Endothelial cell of umbilical vein (primary cell): Measurements from ENCODE around the gene KCNC4. TPM values are rescaled to one million over a fixed set of nuclear protein-coding genes. Genes with fewer than 3 reads are reported as not detected.

ENCODE experiments used
- BruUV-seq: library from RNA; stranded (reverse); fragments of 400-500 nt; replicated peaks from 2 replicates; lab custom pipeline; 2021; lab: Mats Ljungman, UMichigan
- CTCF ChIA-PET: fragments of 300-600, 350-600 bp; sonication (Branson Sonifier 250); formaldehyde crosslinking; loops from one replicate; lab custom pipeline; 2021; ENCODE audit warnings: antibody characterized with exemption, inconsistent platforms; lab: Charles Lee
- POLR2A ChIA-PET: fragments of 300-600, 350-600 bp; sonication (Branson Sonifier 250); formaldehyde crosslinking; loops from one replicate; lab custom pipeline; 2021; ENCODE audit warnings: antibody characterized with exemption, inconsistent platforms; lab: Charles Lee
- DNase-seq: peaks from one replicate; pipeline ENCODE4 v3.0.0-alpha.2; 2011; ENCODE audit warnings: low read depth, low spot score
- FAIRE-seq: peaks from 2 replicates; lab custom pipeline; 2011; peaks lifted over from hg19 to GRCh38; lab: Jason Lieb, UNC
- H2AFZ ChIP-seq: 2 replicates; pipeline ENCODE4 v1.6.0; 2012; ENCODE audit warnings: low read depth, low read length, control low read depth, inconsistent platforms
- H3K27ac ChIP-seq: 2 replicates; pipeline ENCODE4 v1.5.1; 2011; ENCODE audit warnings: low read depth, mild to moderate bottlenecking, control low read depth, low read length, moderate library complexity; ENCODE audit not compliant: insufficient read depth
- H3K27me3 ChIP-seq, 2 experiments: 2 replicates each; pipeline versions ENCODE4 v1.6.0 to v1.6.1; 2011; ENCODE audit warnings: low read length in 2 of 2, mixed read lengths in 1 of 2; ENCODE audit not compliant: control insufficient read depth in 2 of 2, insufficient read depth in 2 of 2
- H3K36me3 ChIP-seq, 2 experiments: 2 replicates in 1 of 2; 3 replicates in 1 of 2; pipeline ENCODE4 v1.5.1; 2011; ENCODE audit warnings: low read length in 2 of 2, mild to moderate bottlenecking in 1 of 2, moderate library complexity in 1 of 2; ENCODE audit not compliant: control insufficient read depth in 2 of 2, insufficient read depth in 2 of 2; ENCODE audit errors: extremely low read depth in 1 of 2
- H3K4me1 ChIP-seq: 3 replicates; pipeline ENCODE4 v1.5.1; 2011; ENCODE audit warnings: mild to moderate bottlenecking, low read length; ENCODE audit not compliant: control insufficient read depth, insufficient read depth; ENCODE audit errors: extremely low read depth
- H3K4me2 ChIP-seq: 2 replicates; pipeline ENCODE4 v1.6.1; 2011; ENCODE audit warnings: low read length, control low read depth, mixed read lengths; ENCODE audit not compliant: insufficient read depth
- H3K4me3 ChIP-seq, 3 experiments: fragments of 200-600 bp in 1 of 3; sonication (generic), shearing (Covaris generic) in 1 of 3; replicated peaks in 1 of 3; 2 replicates each; pipeline ENCODE4 v1.5.1; 2011 to 2016; ENCODE audit warnings: control low read depth in 3 of 3, low read length in 3 of 3, mild to moderate bottlenecking in 2 of 3, inconsistent platforms in 1 of 3, low read depth in 1 of 3, moderate library complexity in 1 of 3; ENCODE audit not compliant: insufficient read depth in 1 of 3
- H3K79me2 ChIP-seq: 2 replicates; pipeline ENCODE4 v1.6.0; 2012; ENCODE audit warnings: low read length, inconsistent platforms; ENCODE audit not compliant: control insufficient read depth, insufficient read depth
- H3K9ac ChIP-seq: replicated peaks from 2 replicates; pipeline ENCODE3; 2011; ENCODE audit warnings: low read length, control low read depth; ENCODE audit not compliant: insufficient read depth; ENCODE audit errors: extremely low read depth
- H3K9me1 ChIP-seq: replicated peaks from 3 replicates; pipeline ENCODE4 v1.6.0; 2011; ENCODE audit warnings: mild to moderate bottlenecking, low read length; ENCODE audit not compliant: control insufficient read depth, insufficient read depth; ENCODE audit errors: extremely low read depth
- H3K9me3 ChIP-seq: replicated peaks from 2 replicates; pipeline ENCODE4 v1.5.1; 2012; ENCODE audit warnings: low read length, inconsistent platforms; ENCODE audit not compliant: control insufficient read depth, insufficient read depth
- H4K20me1 ChIP-seq: replicated peaks from 2 replicates; pipeline ENCODE3; 2011; ENCODE audit warnings: mild to moderate bottlenecking, low read length; ENCODE audit not compliant: control insufficient read depth, insufficient read depth; ENCODE audit errors: extremely low read depth
- EZH2 ChIP-seq: IDR thresholded peaks from 2 replicates; pipeline ENCODE4 v1.6.1; 2012; ENCODE audit warnings: borderline replicate concordance, low read depth, mild to moderate bottlenecking, moderate library complexity, low read length, inconsistent platforms; ENCODE audit not compliant: severe bottlenecking
- FOS ChIP-seq: IDR thresholded peaks from 2 replicates; pipeline ENCODE4 v1.6.1; 2011; ENCODE audit warnings: mild to moderate bottlenecking, low read length, moderate library complexity, borderline replicate concordance; ENCODE audit not compliant: insufficient read depth
- GATA2 ChIP-seq: IDR thresholded peaks from 2 replicates; pipeline ENCODE4 v1.7.0; 2011; ENCODE audit warnings: low read depth, mild to moderate bottlenecking, moderate library complexity, mixed read lengths, low read length; ENCODE audit not compliant: insufficient read length, insufficient read depth
- JUN ChIP-seq: IDR thresholded peaks from 2 replicates; pipeline ENCODE4 v1.6.1; 2011; ENCODE audit warnings: borderline replicate concordance, low read depth; ENCODE audit not compliant: insufficient read length, insufficient read depth
- MYC ChIP-seq: IDR thresholded peaks from one replicate; pipeline ENCODE4 v1.6.1; 2011; ENCODE audit warnings: mild to moderate bottlenecking, low read depth, low read length
- POLR2A ChIP-seq: IDR thresholded peaks from 2 replicates; pipeline ENCODE4 v1.6.1; 2012; ENCODE audit warnings: low read depth, mild to moderate bottlenecking, control low read depth, low read length
- POLR2AphosphoS5 ChIP-seq: IDR thresholded peaks from 2 replicates; pipeline ENCODE4 v1.6.1; 2012; ENCODE audit warnings: low read depth, mild to moderate bottlenecking, control low read depth, low read length, moderate library complexity; ENCODE audit not compliant: insufficient read depth
- dilution Hi-C: fragments of 300-500 bp; cut with MboI; formaldehyde crosslinking; loops from one replicate; pipeline ENCODE4 v1.15.0; 2019; ENCODE audit warnings: low sequenced_read_pairs; ENCODE audit not compliant: extremely low pct_ligation_motif_present
- intact Hi-C: fragments of 100-400 bp; cut with micrococcal nuclease; formaldehyde crosslinking; loops from one replicate; pipeline ENCODE4 v1.10.0; 2022
- polyA plus RNA-seq, 4 experiments: library from polyadenylated mRNA; depleted of rRNA in 3 of 4; stranded (reverse) in 3 of 4; unstranded in 1 of 4; fragments of >200 nt; gene quantifications; 2 replicates each; pipeline versions ENCODE4 v1.2.1 to v1.2.3, GENCODE V29; 2011 to 2012; ENCODE audit warnings: missing spikeins in 1 of 4
- total RNA-seq: library from RNA; stranded (reverse); gene quantifications from 2 replicates; pipeline ENCODE4 v1.2.3, GENCODE V29; 2021
- TF ChIP-seq, protein P1 (sequence below), 2 donors: IDR thresholded peaks; 1 replicate in 1 of 2; 2 replicates in 1 of 2; pipeline ENCODE4 v1.5.1; 2011; ENCODE audit warnings: low read length in 2 of 2, mild to moderate bottlenecking in 2 of 2, moderate library complexity in 2 of 2, control low read depth in 1 of 2, inconsistent platforms in 1 of 2, low read depth in 1 of 2; ENCODE audit not compliant: insufficient read depth in 1 of 2; ENCODE audit errors: extremely low read depth in 1 of 2
- TF ChIP-seq, protein P2 (sequence below): IDR thresholded peaks from 2 replicates; pipeline ENCODE4 v1.6.1; 2011; ENCODE audit not compliant: insufficient read depth, insufficient read length

KCNC4 gene
- total and polyA plus RNA-seq, 2 donors (not counting 3 experiments of a cell fraction or from before 2014, with no cell fraction given) = 6.7 to 22.5 TPM

GRCh38 chr1:110161849-110162248, 48.3 kb upstream of the KCNC4 start:
- ChIA-PET POLR2A (interaction anchor here (0.5 kb wide), 1 partner anchor 96 kb away, joined by 3 read pairs; no protein-coding TSS in a partner anchor), CTCF (interaction anchor here (1.0 kb wide), 1 partner anchor 102 kb away, joined by 3 read pairs; no protein-coding TSS in a partner anchor)
- BruUV-seq = no TSS peak
- no peaks in the 10 kb centered on the region for H3K9me3 ChIP-seq
- H3K79me2 ChIP-seq = no peaks in the 10 kb centered on the region
- no peak overlapping the region for H3K4me3 ChIP-seq
- H3K4me2 ChIP-seq = no peak overlapping the region
- no peaks in the 10 kb centered on the region for H3K27me3 ChIP-seq
- DNase-seq (no peak), FAIRE-seq (no peak)
- TF ChIP-seq GATA2 (no peak), FOS (no peak), POLR2AphosphoS5 (no peak), JUN (no peak), POLR2A (no peak), EZH2 (no peak), MYC (no peak)
- TF ChIP-seq, protein P1, sequence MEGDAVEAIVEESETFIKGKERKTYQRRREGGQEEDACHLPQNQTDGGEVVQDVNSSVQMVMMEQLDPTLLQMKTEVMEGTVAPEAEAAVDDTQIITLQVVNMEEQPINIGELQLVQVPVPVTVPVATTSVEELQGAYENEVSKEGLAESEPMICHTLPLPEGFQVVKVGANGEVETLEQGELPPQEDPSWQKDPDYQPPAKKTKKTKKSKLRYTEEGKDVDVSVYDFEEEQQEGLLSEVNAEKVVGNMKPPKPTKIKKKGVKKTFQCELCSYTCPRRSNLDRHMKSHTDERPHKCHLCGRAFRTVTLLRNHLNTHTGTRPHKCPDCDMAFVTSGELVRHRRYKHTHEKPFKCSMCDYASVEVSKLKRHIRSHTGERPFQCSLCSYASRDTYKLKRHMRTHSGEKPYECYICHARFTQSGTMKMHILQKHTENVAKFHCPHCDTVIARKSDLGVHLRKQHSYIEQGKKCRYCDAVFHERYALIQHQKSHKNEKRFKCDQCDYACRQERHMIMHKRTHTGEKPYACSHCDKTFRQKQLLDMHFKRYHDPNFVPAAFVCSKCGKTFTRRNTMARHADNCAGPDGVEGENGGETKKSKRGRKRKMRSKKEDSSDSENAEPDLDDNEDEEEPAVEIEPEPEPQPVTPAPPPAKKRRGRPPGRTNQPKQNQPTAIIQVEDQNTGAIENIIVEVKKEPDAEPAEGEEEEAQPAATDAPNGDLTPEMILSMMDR (IDR thresholded peaks at IDR 0.05; ENCODE audit: extremely low read depth in 1 of 2, insufficient read depth in 1 of 2, low read depth in 1 of 2, low read length in 2 of 2) = no peak
- TF ChIP-seq, protein P2, sequence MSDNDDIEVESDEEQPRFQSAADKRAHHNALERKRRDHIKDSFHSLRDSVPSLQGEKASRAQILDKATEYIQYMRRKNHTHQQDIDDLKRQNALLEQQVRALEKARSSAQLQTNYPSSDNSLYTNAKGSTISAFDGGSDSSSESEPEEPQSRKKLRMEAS = no peak
- no peak overlapping the region for H3K9ac ChIP-seq
- no peaks in the 10 kb centered on the region for H3K4me1 ChIP-seq
- no peak overlapping the region for H2AFZ ChIP-seq
- dilution Hi-C loops (no loop called here), intact Hi-C loops (no loop called here)
- no peak overlapping the region for H3K27ac ChIP-seq
- H3K9me1 ChIP-seq = no peaks in the 10 kb centered on the region
- no peaks in the 10 kb centered on the region for H3K36me3 ChIP-seq
- H4K20me1 ChIP-seq = no peaks in the 10 kb centered on the region
